PC-9 (cell line): Measurements from ENCODE around the gene INTS3. TPM values are rescaled to one million over a fixed set of nuclear protein-coding genes. Genes with fewer than 3 reads are reported as not detected.

ENCODE experiments used
- BruUV-seq: library from RNA; stranded (reverse); fragments of 400-500 nt; replicated peaks from 2 replicates; lab custom pipeline; 2021; lab: Mats Ljungman, UMichigan
- CTCF ChIA-PET: fragments of 300-600 bp; sonication (Branson Sonifier 250); formaldehyde crosslinking; loops from one replicate; lab custom pipeline; 2022; ENCODE audit warnings: antibody characterized with exemption; lab: Charles Lee
- POLR2A ChIA-PET: fragments of 300-600 bp; sonication (Branson Sonifier 250); formaldehyde crosslinking; loops from one replicate; lab custom pipeline; 2022; ENCODE audit warnings: antibody characterized with exemption; ENCODE audit not compliant: unreplicated experiment; lab: Charles Lee
- DNase-seq, 2 experiments: peaks; one replicate each; pipeline versions ENCODE4 v3.0.0 to v3.0.0-alpha.2; 2015 to 2022; ENCODE audit warnings: mixed read lengths in 1 of 2
- H2AFZ ChIP-seq: fragments of 200-600 bp; sonication (generic); 2 replicates; pipeline ENCODE4 v1.8.1; 2017; ENCODE audit warnings: antibody characterized with exemption
- H3F3A ChIP-seq: fragments of 200-600 bp; sonication (generic); 2 replicates; pipeline ENCODE4 v1.8.1; 2017; ENCODE audit warnings: antibody characterized with exemption, mild to moderate bottlenecking, low read depth; ENCODE audit not compliant: insufficient read depth
- H3K27ac ChIP-seq: fragments of 200-600 bp; sonication (generic); 2 replicates; pipeline ENCODE4 v1.6.1; 2016; ENCODE audit warnings: mixed run types
- H3K27me3 ChIP-seq: fragments of 200-600 bp; sonication (generic); 2 replicates; pipeline ENCODE4 v1.6.1; 2016; ENCODE audit warnings: low read depth, mixed run types; ENCODE audit not compliant: insufficient read depth
- H3K36me3 ChIP-seq: fragments of 200-600 bp; sonication (generic); 2 replicates; pipeline ENCODE4 v1.6.1; 2016; ENCODE audit warnings: low read depth, mixed run types
- H3K4me1 ChIP-seq: fragments of 200-600 bp; sonication (generic); replicated peaks from 2 replicates; pipeline ENCODE4 v1.6.1; 2016; ENCODE audit warnings: mixed run types; ENCODE audit not compliant: insufficient read depth
- H3K4me2 ChIP-seq: fragments of 200-600 bp; sonication (generic); 2 replicates; pipeline ENCODE4 v1.6.1; 2017; ENCODE audit warnings: mixed run types
- H3K4me3 ChIP-seq: fragments of 200-600 bp; sonication (generic); 2 replicates; pipeline ENCODE4 v1.6.1; 2016; ENCODE audit warnings: mixed run types
- H3K79me2 ChIP-seq: fragments of 200-600 bp; sonication (generic); 2 replicates; pipeline ENCODE4 v1.6.1; 2017; ENCODE audit warnings: low read depth, mixed run types
- H3K9me2 ChIP-seq: fragments of 200-600 bp; sonication (generic); 2 replicates; pipeline ENCODE4 v1.8.1; 2017; ENCODE audit warnings: mild to moderate bottlenecking; ENCODE audit not compliant: insufficient read depth
- H3K9me3 ChIP-seq: fragments of 200-600 bp; sonication (generic); 2 replicates; pipeline ENCODE4 v1.8.1; 2016; ENCODE audit warnings: low read depth; ENCODE audit not compliant: insufficient read depth
- H4K20me1 ChIP-seq: fragments of 200-600 bp; sonication (generic); 2 replicates; pipeline ENCODE4 v1.8.1; 2017; ENCODE audit not compliant: insufficient read depth
- EZH2 ChIP-seq: fragments of 200-600 bp; sonication (generic); IDR thresholded peaks from 2 replicates; pipeline ENCODE4 v1.8.0; 2017; ENCODE audit warnings: antibody characterized with exemption, low read depth
- intact Hi-C: fragments of 100-400 bp; cut with micrococcal nuclease; formaldehyde crosslinking; loops from one replicate; pipeline ENCODE4 v1.10.0; 2022; ENCODE audit not compliant: unreplicated experiment
- total RNA-seq: library from RNA; stranded (reverse); gene quantifications from 2 replicates; pipeline ENCODE4 v1.2.3, GENCODE V29; 2021
- TF ChIP-seq, protein P1 (sequence below): fragments of 200-600 bp; sonication (generic); conservative IDR thresholded peaks from 2 replicates; pipeline ENCODE4 v1.6.1; 2017; ENCODE audit warnings: mixed run types, antibody characterized with exemption, mild to moderate bottlenecking, moderate library complexity

Gene INTS3
- total RNA-seq, 1 experiment from 2014 or later: 91.7 TPM

- ChIA-PET CTCF (no interaction called here), POLR2A (interaction anchor here (0.6 kb wide), 1 partner anchor 221 kb away, joined by 18 read pairs; no protein-coding TSS in a partner anchor)
- BruUV-seq: no TSS peak
- Histone ChIP-seq H3K79me2 (no peaks in the 10 kb centered on the region), H4K20me1 (no peaks in the 10 kb centered on the region), H3K4me1 (no peaks in the 10 kb centered on the region), H3K4me3 (no peak overlapping the region), H3K27me3 (no peaks in the 10 kb centered on the region), H3K27ac (no peak overlapping the region), H3F3A (peaks cover 13% of the 10 kb centered on the region), H2AFZ (no peak overlapping the region), H3K9me2 (no peaks in the 10 kb centered on the region), H3K4me2 (no peak overlapping the region), H3K36me3 (peaks cover 42% of the 10 kb centered on the region), H3K9me3 (no peaks in the 10 kb centered on the region)
- intact Hi-C loops: no loop called here
- no peak for DNase-seq
- TF ChIP-seq EZH2: no peak
- TF ChIP-seq, protein P1, sequence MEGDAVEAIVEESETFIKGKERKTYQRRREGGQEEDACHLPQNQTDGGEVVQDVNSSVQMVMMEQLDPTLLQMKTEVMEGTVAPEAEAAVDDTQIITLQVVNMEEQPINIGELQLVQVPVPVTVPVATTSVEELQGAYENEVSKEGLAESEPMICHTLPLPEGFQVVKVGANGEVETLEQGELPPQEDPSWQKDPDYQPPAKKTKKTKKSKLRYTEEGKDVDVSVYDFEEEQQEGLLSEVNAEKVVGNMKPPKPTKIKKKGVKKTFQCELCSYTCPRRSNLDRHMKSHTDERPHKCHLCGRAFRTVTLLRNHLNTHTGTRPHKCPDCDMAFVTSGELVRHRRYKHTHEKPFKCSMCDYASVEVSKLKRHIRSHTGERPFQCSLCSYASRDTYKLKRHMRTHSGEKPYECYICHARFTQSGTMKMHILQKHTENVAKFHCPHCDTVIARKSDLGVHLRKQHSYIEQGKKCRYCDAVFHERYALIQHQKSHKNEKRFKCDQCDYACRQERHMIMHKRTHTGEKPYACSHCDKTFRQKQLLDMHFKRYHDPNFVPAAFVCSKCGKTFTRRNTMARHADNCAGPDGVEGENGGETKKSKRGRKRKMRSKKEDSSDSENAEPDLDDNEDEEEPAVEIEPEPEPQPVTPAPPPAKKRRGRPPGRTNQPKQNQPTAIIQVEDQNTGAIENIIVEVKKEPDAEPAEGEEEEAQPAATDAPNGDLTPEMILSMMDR: no peak
Observed at GRCh38 chr1:153745417-153745816, 17.6 kb downstream of the INTS3 start.

- H2AFZ ChIP-seq: no peak overlapping the region
- H3K4me1 ChIP-seq: no peaks in the 10 kb centered on the region
- H3K36me3 ChIP-seq: peaks cover 44% of the 10 kb centered on the region; the same call in 1 of the 2 replicates
- peaks cover 13% of the 10 kb centered on the region for H3F3A ChIP-seq
- TF ChIP-seq EZH2: no peak
- TF ChIP-seq, protein P1: no peak
- H3K27me3 ChIP-seq: no peaks in the 10 kb centered on the region
- intact Hi-C loops: no loop called here
- no peak for DNase-seq
- ChIA-PET CTCF (no interaction called here), POLR2A (no interaction called here)
- no peak overlapping the region for H3K4me3 ChIP-seq
- H3K4me2 ChIP-seq: no peak overlapping the region
- H4K20me1 ChIP-seq: no peaks in the 10 kb centered on the region
- no peaks in the 10 kb centered on the region for H3K9me2 ChIP-seq
- no peak overlapping the region for H3K27ac ChIP-seq
- H3K9me3 ChIP-seq: no peaks in the 10 kb centered on the region
- no TSS peak for BruUV-seq
- H3K79me2 ChIP-seq: no peaks in the 10 kb centered on the region
Observed at GRCh38 chr1:153746174-153746573, 18.3 kb downstream of the INTS3 start.

- CTCF ChIA-PET: no interaction called here
- no TSS peak for BruUV-seq
Observed at GRCh38 chr1:153748903-153749302, 21.1 kb downstream of the INTS3 start.

More at GRCh38 chr1:153748903-153749302, 21.1 kb downstream of the INTS3 start:
- H3F3A ChIP-seq: peaks cover 13% of the 10 kb centered on the region
- no peak overlapping the region for H3K4me3 ChIP-seq
- TF ChIP-seq, protein P1: no peak
- no peak for TF ChIP-seq EZH2
- no peak overlapping the region for H3K4me2 ChIP-seq
- DNase-seq: no peak
- no peaks in the 10 kb centered on the region for H3K4me1 ChIP-seq
- H3K27me3 ChIP-seq: no peaks in the 10 kb centered on the region
- POLR2A ChIA-PET: interaction anchor here (0.5 kb wide), 1 partner anchor 201 kb away, joined by 5 read pairs; no protein-coding TSS in a partner anchor
- no peak overlapping the region for H3K27ac ChIP-seq
- no peaks in the 10 kb centered on the region for H3K79me2 ChIP-seq
- no peaks in the 10 kb centered on the region for H3K9me2 ChIP-seq
- no peaks in the 10 kb centered on the region for H3K9me3 ChIP-seq
- H2AFZ ChIP-seq: no peak overlapping the region
- H4K20me1 ChIP-seq: no peaks in the 10 kb centered on the region
- intact Hi-C loops: loop anchor here (1.0 kb wide), 6 partner anchors 72 to 394 kb away; partner anchors contain the start of gene RAB13
- H3K36me3 ChIP-seq: peaks cover 43% of the 10 kb centered on the region
